ENCODE measurements around the gene FHOD1.

FHOD1 gene

DNA sequence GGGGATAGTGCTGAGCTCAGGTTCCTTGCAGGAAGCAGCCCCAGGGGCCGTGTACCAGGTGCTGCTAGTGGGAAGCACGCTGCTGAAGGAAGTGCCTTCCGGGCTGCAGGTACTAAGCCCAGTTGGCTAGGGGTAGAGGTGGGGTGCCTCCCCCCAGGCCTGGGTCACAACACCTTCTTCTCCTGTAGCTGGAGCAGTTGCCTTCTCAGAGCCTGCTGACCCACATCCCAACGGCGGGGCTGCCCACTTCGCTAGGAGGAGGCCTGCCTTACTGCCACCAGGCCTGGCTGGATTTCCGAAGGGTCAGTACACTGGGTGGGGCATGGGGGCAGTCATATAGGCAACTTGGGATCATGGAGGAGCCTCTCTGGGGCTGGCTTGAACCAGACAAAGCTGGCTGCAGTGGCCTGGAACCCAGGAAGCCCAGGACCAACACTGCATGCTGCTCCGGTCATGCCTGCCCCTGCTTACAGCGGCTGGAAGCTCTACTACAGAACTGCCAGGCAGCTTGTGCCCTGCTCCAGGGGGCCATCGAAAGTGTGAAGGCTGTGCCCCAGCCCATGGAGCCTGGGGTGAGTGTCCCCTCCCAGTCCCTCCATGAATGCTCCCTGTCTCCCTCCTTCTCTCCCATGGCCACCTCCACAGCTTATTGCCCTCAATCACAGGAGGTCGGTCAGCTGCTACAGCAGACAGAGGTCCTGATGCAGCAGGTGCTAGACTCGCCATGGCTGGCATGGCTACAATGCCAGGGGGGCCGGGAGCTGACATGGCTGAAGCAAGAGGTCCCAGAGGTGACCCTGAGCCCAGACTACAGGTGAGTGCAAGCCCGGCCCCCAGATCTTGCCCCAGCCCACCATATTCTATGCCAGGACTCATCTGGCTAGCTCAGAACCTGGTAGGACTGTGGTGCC is 34.5 kb upstream of the FHOD1 start:
- ChIA-PET POLR2A (interaction anchor here (0.6 kb wide), 1 partner anchor 27 kb away, joined by 3 read pairs; no protein-coding TSS in a partner anchor), CTCF (interaction anchor here (1.1 to 2.4 kb wide), 14 partner anchors 8 to 118 kb away, joined by 3 to 10 read pairs (median 5); no protein-coding TSS in a partner anchor)
- peaks cover 0 to 21% (median 20%) of the 10 kb centered on the region in 4 experiments for H3K4me1 ChIP-seq (ENCODE audit: control extremely low read depth in 1 of 4, control insufficient read depth in 4 of 4, insufficient read depth in 4 of 4, low read length in 3 of 4)
- 95% methylated on average over 10 of the region's 14 CpGs for WGBS (ENCODE audit: insufficient coverage)
- DNase-seq, result no peak
- no peak overlapping the region for H3K27ac ChIP-seq (ENCODE audit: insufficient read depth in 1 of 2, low read depth in 1 of 2, low read length in 2 of 2, poor library complexity in 1 of 2, severe bottlenecking in 2 of 2)
- no peaks in the 10 kb centered on the region for H3K27me3 ChIP-seq (replicated peaks in 2 of 5; ENCODE audit: control insufficient read depth in 4 of 5, insufficient read depth in 5 of 5, low read length in 4 of 5)
- H3K9me3 ChIP-seq (ENCODE audit: control extremely low read depth in 1 of 5, control insufficient read depth in 4 of 5, insufficient read depth in 2 of 5, low read depth in 1 of 5, low read length in 4 of 5), result no peaks in the 10 kb centered on the region
- H3K36me3 ChIP-seq (ENCODE audit: control insufficient read depth in 4 of 4, insufficient read depth in 4 of 4, low read length in 3 of 4), result peaks cover 3 to 13% (median 5%) of the 10 kb centered on the region in 4 experiments
- H3K4me3 ChIP-seq (ENCODE audit: control insufficient read depth in 1 of 7, extremely low read depth in 1 of 7, insufficient read depth in 4 of 7, low read depth in 2 of 7, low read length in 6 of 7), result no peak overlapping the region

DNA sequence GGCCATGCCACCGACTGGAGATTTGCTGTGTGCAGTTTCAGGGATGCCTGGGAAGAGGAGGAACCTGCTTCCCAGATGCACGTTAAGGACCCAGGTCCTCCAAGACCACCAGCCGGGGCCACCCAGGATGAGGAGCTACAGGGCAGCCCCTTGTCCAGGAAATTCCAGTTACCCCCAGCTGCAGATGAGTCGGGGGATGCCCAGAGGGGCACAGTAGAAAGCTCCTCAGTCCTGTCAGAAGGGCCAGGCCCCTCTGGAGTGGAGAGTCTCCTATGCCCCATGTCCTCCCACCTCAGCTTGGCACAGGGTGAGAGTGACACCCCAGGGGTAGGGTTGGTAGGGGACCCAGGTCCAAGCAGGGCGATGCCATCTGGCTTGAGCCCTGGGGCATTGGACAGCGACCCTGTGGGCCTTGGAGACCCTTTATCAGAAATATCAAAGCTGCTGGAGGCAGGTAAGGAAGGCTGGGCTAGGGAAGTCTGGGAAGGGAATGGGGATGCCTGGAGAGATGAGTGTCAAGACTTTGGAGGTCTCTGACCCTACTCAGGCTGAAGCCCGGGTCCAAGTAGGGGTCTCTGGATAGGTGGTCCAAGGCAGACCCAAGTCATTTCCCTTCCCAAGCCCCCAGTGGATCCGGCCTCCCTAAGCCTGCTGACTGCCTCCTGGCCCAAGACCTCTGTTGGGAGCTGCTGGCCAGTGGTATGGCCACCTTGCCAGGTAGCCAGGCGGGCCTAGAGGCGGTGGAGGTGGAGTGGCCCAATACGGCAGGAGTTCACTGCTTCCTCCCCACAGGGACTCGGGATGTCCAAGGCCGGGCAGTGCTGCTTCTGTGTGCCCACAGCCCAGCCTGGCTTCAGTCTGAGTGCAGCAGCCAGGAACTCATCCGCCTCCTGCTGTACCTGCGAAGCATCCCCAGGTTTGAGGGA is 33.1 kb upstream of the FHOD1 start:
- Histone ChIP-seq H3K4me1 (ENCODE audit: control extremely low read depth in 1 of 4, control insufficient read depth in 4 of 4, insufficient read depth in 4 of 4, low read length in 3 of 4) (peaks cover 0 to 21% (median 20%) of the 10 kb centered on the region in 4 experiments), H3K27me3 (replicated peaks in 2 of 5; ENCODE audit: control insufficient read depth in 4 of 5, insufficient read depth in 5 of 5, low read length in 4 of 5) (no peaks in the 10 kb centered on the region), H3K9me3 (ENCODE audit: control extremely low read depth in 1 of 5, control insufficient read depth in 4 of 5, insufficient read depth in 2 of 5, low read depth in 1 of 5, low read length in 4 of 5) (no peaks in the 10 kb centered on the region), H3K36me3 (ENCODE audit: control insufficient read depth in 4 of 4, insufficient read depth in 4 of 4, low read length in 3 of 4) (peaks cover 3 to 17% (median 7%) of the 10 kb centered on the region in 4 experiments), H3K27ac (ENCODE audit: insufficient read depth in 1 of 2, low read depth in 1 of 2, low read length in 2 of 2, poor library complexity in 1 of 2, severe bottlenecking in 2 of 2) (no peak overlapping the region), H3K4me3 (ENCODE audit: control insufficient read depth in 1 of 7, extremely low read depth in 1 of 7, insufficient read depth in 4 of 7, low read depth in 2 of 7, low read length in 6 of 7) (peak overlapping the region in 1 of 7 experiments; percentile 76)
- ChIA-PET POLR2A (interaction anchor here (0.6 kb wide), 1 partner anchor 26 kb away, joined by 3 read pairs; no protein-coding TSS in a partner anchor), CTCF (interaction anchor here (1.0 to 2.4 kb wide), 12 partner anchors 10 to 190 kb away, joined by 3 to 10 read pairs (median 4); no protein-coding TSS in a partner anchor)
- WGBS (ENCODE audit: insufficient coverage), result 98% methylated on average over 14 of the region's 15 CpGs
- DNase-seq, result no peak

DNA sequence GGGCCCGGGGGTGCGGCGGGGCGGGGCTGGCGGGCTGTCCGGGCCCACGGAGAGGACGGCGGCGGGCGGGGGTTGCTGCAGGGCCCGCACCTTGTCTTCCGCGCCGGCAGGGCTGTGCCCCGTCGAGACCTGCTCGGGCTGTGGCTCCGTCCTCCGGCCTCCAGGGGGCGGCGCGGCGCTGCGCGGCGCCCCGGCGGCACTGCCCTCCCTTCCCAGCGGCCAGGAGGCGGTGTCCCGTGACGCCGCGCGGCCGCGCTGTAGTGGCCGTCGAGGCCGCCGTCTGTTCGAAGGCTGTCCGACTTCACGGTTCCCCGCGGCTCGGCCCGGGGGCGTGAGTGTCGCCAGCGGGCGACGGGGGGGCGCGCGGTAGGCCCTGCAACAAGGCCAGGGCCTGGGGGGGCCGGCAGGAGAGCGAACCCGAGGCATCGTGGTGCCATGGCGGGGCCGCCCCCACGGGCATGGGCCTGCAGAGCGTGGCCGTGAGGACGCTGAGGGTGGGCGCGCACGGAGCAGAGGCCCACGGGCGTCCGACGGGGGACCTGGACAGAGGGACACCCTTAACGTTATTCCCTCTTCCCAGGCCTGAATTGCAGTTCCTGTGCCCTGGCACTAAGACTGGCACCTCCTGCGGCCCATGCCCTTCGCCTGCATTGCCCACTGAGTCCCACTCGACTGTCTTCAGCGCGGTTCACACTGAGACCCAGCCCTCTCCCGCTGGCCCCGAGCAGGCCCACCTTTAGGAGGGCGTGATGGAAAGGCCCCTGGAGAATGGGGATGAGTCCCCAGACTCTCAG is 32.2 kb upstream of the FHOD1 start, which contains the start of gene PLEKHG4:
Gene PLEKHG4, plus strand, starts transcription at position 237 of the 794 bp plus-strand sequence. Its CDS starts 513 bp downstream, at position 750.
- Histone ChIP-seq H3K27me3 (replicated peaks in 2 of 5; ENCODE audit: control insufficient read depth in 4 of 5, insufficient read depth in 5 of 5, low read length in 4 of 5) (no peaks in the 10 kb centered on the region), H3K9me3 (ENCODE audit: control extremely low read depth in 1 of 5, control insufficient read depth in 4 of 5, insufficient read depth in 2 of 5, low read depth in 1 of 5, low read length in 4 of 5) (no peaks in the 10 kb centered on the region), H3K27ac (ENCODE audit: insufficient read depth in 1 of 2, low read depth in 1 of 2, low read length in 2 of 2, poor library complexity in 1 of 2, severe bottlenecking in 2 of 2) (peak within 1 kb of the TSS in 1 of 2 experiments; percentile 39), H3K4me3 (ENCODE audit: control insufficient read depth in 1 of 7, extremely low read depth in 1 of 7, insufficient read depth in 4 of 7, low read depth in 2 of 7, low read length in 6 of 7) (peak within 1 kb of the TSS; percentile 25 to 76 (median 63)), H3K36me3 (ENCODE audit: control insufficient read depth in 4 of 4, insufficient read depth in 4 of 4, low read length in 3 of 4) (peaks cover 3 to 16% (median 7%) of the 10 kb centered on the region in 4 experiments), H3K4me1 (ENCODE audit: control extremely low read depth in 1 of 4, control insufficient read depth in 4 of 4, insufficient read depth in 4 of 4, low read length in 3 of 4) (peaks cover 0 to 21% (median 20%) of the 10 kb centered on the region in 4 experiments)
- peak; percentile 79 to 87 (median 87) for DNase-seq
- WGBS (ENCODE audit: insufficient coverage), result 30% methylated on average over 69 of the region's 83 CpGs
- ChIA-PET CTCF (interaction anchor here (0.9 to 2.3 kb wide), 12 partner anchors 9 to 191 kb away, joined by 3 to 9 read pairs (median 4); no protein-coding TSS in a partner anchor), POLR2A (interaction anchor here (0.7 kb wide), 1 partner anchor 35 kb away, joined by 4 read pairs; no protein-coding TSS in a partner anchor)

DNA sequence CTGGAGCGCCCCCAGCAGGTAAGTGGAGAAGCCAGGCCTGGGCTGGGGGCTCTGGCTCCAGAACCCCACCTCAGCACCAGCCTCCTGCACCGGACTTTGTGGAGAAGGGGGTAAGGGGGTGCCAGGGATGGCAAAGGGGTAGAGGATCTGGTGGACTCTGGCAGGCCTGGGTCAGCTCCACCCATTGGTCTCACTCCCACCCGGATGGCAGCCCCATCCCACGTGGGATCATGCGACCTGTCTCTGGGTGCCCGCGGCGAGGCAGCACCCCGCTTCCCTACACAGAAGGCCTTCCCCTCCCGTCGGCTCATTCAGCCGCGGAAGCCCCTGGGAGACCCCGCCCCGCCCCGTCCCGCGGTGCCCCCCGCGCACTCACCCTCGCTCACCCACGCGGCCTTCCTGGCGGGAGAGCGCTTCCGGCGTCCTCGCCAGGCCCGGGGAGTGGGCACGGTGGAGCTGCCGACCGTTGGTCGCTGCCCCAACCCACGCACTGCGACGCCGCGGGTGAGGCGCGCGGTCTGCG is 31.6 kb upstream of the FHOD1 start:
- POLR2A ChIA-PET, result interaction anchor here (0.7 kb wide), 1 partner anchor 35 kb away, joined by 4 read pairs; no protein-coding TSS in a partner anchor
- Histone ChIP-seq H3K4me1 (ENCODE audit: control extremely low read depth in 1 of 4, control insufficient read depth in 4 of 4, insufficient read depth in 4 of 4, low read length in 3 of 4) (peaks cover 0 to 21% (median 20%) of the 10 kb centered on the region in 4 experiments), H3K27ac (ENCODE audit: insufficient read depth in 1 of 2, low read depth in 1 of 2, low read length in 2 of 2, poor library complexity in 1 of 2, severe bottlenecking in 2 of 2) (peak overlapping the region in 1 of 2 experiments; percentile 39), H3K4me3 (ENCODE audit: control insufficient read depth in 1 of 7, extremely low read depth in 1 of 7, insufficient read depth in 4 of 7, low read depth in 2 of 7, low read length in 6 of 7) (peak overlapping the region; percentile 25 to 76 (median 63)), H3K27me3 (replicated peaks in 2 of 5; ENCODE audit: control insufficient read depth in 4 of 5, insufficient read depth in 5 of 5, low read length in 4 of 5) (no peaks in the 10 kb centered on the region), H3K36me3 (ENCODE audit: control insufficient read depth in 4 of 4, insufficient read depth in 4 of 4, low read length in 3 of 4) (peaks cover 3 to 16% (median 7%) of the 10 kb centered on the region in 4 experiments), H3K9me3 (ENCODE audit: control extremely low read depth in 1 of 5, control insufficient read depth in 4 of 5, insufficient read depth in 2 of 5, low read depth in 1 of 5, low read length in 4 of 5) (no peaks in the 10 kb centered on the region)
- peak; percentile 31 to 67 (median 54) for DNase-seq
- CTCF ChIA-PET, result interaction anchor here (0.9 to 2.0 kb wide), 7 partner anchors 9 to 136 kb away, joined by 3 to 9 read pairs (median 5); no protein-coding TSS in a partner anchor
- 1% methylated on average over 39 of the region's 42 CpGs for WGBS (ENCODE audit: insufficient coverage)

DNA sequence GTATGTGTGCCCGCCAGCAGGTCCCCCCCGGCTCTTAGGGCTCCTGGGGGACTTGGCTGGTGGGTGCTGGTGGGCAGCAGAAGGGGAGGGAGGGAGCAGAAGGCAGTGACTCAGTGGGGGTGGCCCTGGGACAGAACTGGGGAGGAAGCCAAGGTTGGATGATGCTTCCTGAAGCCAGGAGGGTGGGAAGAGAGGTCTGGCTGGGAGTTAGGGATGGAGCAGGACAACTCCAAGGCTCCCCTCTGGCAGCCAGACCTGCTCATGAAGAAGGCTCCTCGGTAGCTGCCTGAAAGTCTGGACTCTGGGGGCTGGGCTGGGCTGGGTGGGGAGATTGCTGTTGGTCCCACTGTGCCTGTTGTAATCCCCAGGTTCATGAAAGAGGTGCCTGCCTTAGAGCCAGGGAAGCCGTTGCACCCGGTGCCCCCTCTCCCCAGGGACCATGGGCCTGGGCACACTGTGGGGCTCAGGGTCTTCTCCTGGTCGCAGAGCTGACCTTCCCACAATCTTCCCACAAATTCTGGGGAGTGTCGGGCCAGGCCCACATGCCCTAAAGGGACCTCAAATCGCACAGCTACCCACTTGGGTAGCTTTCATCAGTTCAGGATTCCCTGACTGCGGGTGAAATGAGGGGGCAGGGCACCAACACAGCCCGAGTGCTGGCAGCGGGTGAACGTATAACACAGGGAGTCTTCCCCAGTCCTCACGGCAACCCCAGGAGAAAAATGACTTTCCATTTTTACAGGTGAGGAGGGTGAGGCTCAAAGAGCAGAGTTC is 30.9 kb upstream of the FHOD1 start:
- 81% methylated on average over 10 of the region's 13 CpGs for WGBS (ENCODE audit: insufficient coverage)
- Histone ChIP-seq H3K9me3 (ENCODE audit: control extremely low read depth in 1 of 5, control insufficient read depth in 4 of 5, insufficient read depth in 2 of 5, low read depth in 1 of 5, low read length in 4 of 5) (no peaks in the 10 kb centered on the region), H3K27me3 (replicated peaks in 2 of 5; ENCODE audit: control insufficient read depth in 4 of 5, insufficient read depth in 5 of 5, low read length in 4 of 5) (no peaks in the 10 kb centered on the region), H3K4me3 (ENCODE audit: control insufficient read depth in 1 of 7, extremely low read depth in 1 of 7, insufficient read depth in 4 of 7, low read depth in 2 of 7, low read length in 6 of 7) (peak overlapping the region in 6 of 7 experiments; percentile 51 to 76 (median 64)), H3K4me1 (ENCODE audit: control extremely low read depth in 1 of 4, control insufficient read depth in 4 of 4, insufficient read depth in 4 of 4, low read length in 3 of 4) (peaks cover 0 to 21% (median 20%) of the 10 kb centered on the region in 4 experiments), H3K36me3 (ENCODE audit: control insufficient read depth in 4 of 4, insufficient read depth in 4 of 4, low read length in 3 of 4) (peaks cover 3 to 16% (median 7%) of the 10 kb centered on the region in 4 experiments), H3K27ac (ENCODE audit: insufficient read depth in 1 of 2, low read depth in 1 of 2, low read length in 2 of 2, poor library complexity in 1 of 2, severe bottlenecking in 2 of 2) (peak overlapping the region in 1 of 2 experiments; percentile 39)
- no peak for DNase-seq
- POLR2A ChIA-PET, result interaction anchor here (0.6 kb wide), 1 partner anchor 31 kb away, joined by 3 read pairs; the partner anchor contains the start of gene FHOD1
- CTCF ChIA-PET, result interaction anchor here (0.9 to 2.0 kb wide), 7 partner anchors 8 to 136 kb away, joined by 3 to 9 read pairs (median 5); no protein-coding TSS in a partner anchor

All from common myeloid progenitor, CD34-positive (primary cell).